Measurements from ENCODE around the gene THAP11. TPM values are rescaled to one million over a fixed set of nuclear protein-coding genes. Genes with fewer than 3 reads are reported as not detected.
A peak's percentile ranks its signal among the peaks of the same experiment; 100 is the strongest.

Gene THAP11
- total and polyA plus RNA-seq, 2 of the 13 experiments (the other 11 are each of a cell fraction or from before 2014, with no cell fraction given): 44.2 to 53.4 TPM

DNA sequence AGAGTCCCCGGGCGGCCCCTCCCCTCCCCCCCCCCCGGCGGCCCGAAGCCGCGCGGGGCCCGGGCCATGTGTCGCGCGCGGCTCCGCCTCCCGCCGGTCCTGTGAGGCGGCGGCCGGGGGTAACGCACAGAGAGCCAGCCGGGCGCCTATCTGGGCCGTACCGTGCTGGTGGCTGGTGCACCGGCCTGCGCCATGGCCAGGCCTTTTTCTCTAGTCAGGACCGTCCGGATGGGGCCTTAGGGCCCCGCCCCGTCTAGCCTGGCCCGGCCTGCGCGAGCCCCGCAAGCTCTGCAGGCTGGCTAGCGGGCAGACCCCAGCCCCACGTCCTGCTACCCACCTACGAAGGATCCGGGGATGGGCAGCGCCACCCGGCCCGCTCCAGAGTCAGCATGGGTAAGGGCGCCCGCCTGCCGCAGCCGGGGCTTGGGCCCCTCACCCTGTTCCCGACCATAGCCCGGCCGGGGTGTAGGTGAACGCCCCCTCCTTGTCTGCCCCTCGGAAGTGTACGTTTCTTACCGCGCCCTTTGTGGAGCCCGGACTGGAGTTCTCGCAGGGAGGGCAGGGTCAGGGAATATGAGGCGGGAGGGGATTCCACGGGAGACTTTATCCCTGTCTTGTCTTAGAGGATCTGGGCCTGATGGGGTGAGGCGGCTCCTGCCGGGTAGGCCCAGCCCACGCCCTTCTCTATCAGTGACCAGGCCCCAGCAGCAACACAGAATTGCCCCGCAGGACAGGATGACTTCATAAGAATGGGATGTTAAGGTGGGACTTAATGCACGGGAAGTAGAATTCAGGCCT lies 5.1 kb downstream of the THAP11 start, which contains the start of gene CENPT (continued):
- TF ChIP-seq ELK4 (CRISPR knock-in tag; IDR thresholded peaks at IDR 0.05; ENCODE audit: borderline replicate concordance): no peak
- TF ChIP-seq TRAFD1 (CRISPR knock-in tag; IDR thresholded peaks at IDR 0.05; ENCODE audit: borderline replicate concordance): no peak
- no peak for TF ChIP-seq RFXAP (CRISPR knock-in tag; IDR thresholded peaks at IDR 0.05; ENCODE audit: borderline replicate concordance)
- TF ChIP-seq, protein P1, sequence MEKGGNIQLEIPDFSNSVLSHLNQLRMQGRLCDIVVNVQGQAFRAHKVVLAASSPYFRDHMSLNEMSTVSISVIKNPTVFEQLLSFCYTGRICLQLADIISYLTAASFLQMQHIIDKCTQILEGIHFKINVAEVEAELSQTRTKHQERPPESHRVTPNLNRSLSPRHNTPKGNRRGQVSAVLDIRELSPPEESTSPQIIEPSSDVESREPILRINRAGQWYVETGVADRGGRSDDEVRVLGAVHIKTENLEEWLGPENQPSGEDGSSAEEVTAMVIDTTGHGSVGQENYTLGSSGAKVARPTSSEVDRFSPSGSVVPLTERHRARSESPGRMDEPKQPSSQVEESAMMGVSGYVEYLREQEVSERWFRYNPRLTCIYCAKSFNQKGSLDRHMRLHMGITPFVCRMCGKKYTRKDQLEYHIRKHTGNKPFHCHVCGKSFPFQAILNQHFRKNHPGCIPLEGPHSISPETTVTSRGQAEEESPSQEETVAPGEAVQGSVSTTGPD (CRISPR knock-in tag; IDR thresholded peaks at IDR 0.05): no peak
- TF ChIP-seq THYN1 (CRISPR knock-in tag; IDR thresholded peaks at IDR 0.05; ENCODE audit: borderline replicate concordance, low read depth): no peak
- TF ChIP-seq BCL6 (CRISPR knock-in tag; IDR thresholded peaks at IDR 0.05): no peak
- TF ChIP-seq ZNF891 (CRISPR knock-in tag; IDR thresholded peaks at IDR 0.05): 0 out of 2 replicates have a peak, but pooled peaks have one; percentile 46
- TF ChIP-seq ZNF484 (CRISPR knock-in tag; IDR thresholded peaks at IDR 0.05; ENCODE audit: borderline replicate concordance, low read depth): no peak
- TF ChIP-seq KDM2A (CRISPR knock-in tag; IDR thresholded peaks at IDR 0.05; ENCODE audit: borderline replicate concordance, low read depth): no peak
- 0 out of 2 replicates have a peak, but pooled peaks have one; percentile 68 for TF ChIP-seq NR1H2 (CRISPR knock-in tag; IDR thresholded peaks at IDR 0.05; ENCODE audit: borderline replicate concordance, low read depth)
- TF ChIP-seq ZNF740 (CRISPR knock-in tag; IDR thresholded peaks at IDR 0.05): no peak
- TF ChIP-seq MNT (IDR thresholded peaks at IDR 0.05): no peak
- no peak; the same call in 1 of the 2 replicates for TF ChIP-seq SIN3B (IDR thresholded peaks at IDR 0.05; ENCODE audit: low read length)
- no peak for TF ChIP-seq ZNF563 (CRISPR knock-in tag; IDR thresholded peaks at IDR 0.05)
- no peak for TF ChIP-seq ZNF788 (CRISPR knock-in tag; IDR thresholded peaks at IDR 0.05; ENCODE audit: borderline replicate concordance)
- peak; percentile 67; the same call in 1 of the 2 replicates for TF ChIP-seq ZNF710 (CRISPR knock-in tag; IDR thresholded peaks at IDR 0.05; ENCODE audit: borderline replicate concordance)
- 0 out of 2 replicates have a peak, but pooled peaks have one; percentile 49 for TF ChIP-seq RXRA (CRISPR knock-in tag; IDR thresholded peaks at IDR 0.05)
- no peak for TF ChIP-seq ZNF850 (CRISPR knock-in tag; conservative IDR thresholded peaks at IDR 0.05)
- TF ChIP-seq EHMT2 (IDR thresholded peaks at IDR 0.05; ENCODE audit: borderline replicate concordance, low read depth, low read length): no peak
- no peak for TF ChIP-seq FOXA3 (CRISPR knock-in tag; IDR thresholded peaks at IDR 0.05)
- no peak for TF ChIP-seq ZNF33B (CRISPR knock-in tag; IDR thresholded peaks at IDR 0.05)

Data from HepG2 (cell line).